ENCODE measurements around the gene IFTAP. TPM values are rescaled to one million over a fixed set of nuclear protein-coding genes. Genes with fewer than 3 reads are reported as not detected.

Gene IFTAP
- total RNA-seq, 1 experiment from 2014 or later, result 4.1 TPM

GRCh38 chr11:36569095-36569494 lies 25.2 kb upstream of the IFTAP start:
- TF ChIP-seq GRHL2 (CRISPR knock-in tag; IDR thresholded peaks at IDR 0.05; ENCODE audit: insufficient replicate concordance, severe bottlenecking) (no peak), ATF1 (CRISPR knock-in tag; IDR thresholded peaks at IDR 0.05) (no peak), NFATC4 (CRISPR knock-in tag; IDR thresholded peaks at IDR 0.05) (no peak), TEAD1 (CRISPR knock-in tag; IDR thresholded peaks at IDR 0.05) (no peak), IRF2 (CRISPR knock-in tag; IDR thresholded peaks at IDR 0.05; ENCODE audit: borderline replicate concordance, low read depth) (no peak), TCF7 (CRISPR knock-in tag; IDR thresholded peaks at IDR 0.05; ENCODE audit: low read depth) (no peak), ZNF219 (CRISPR knock-in tag; IDR thresholded peaks at IDR 0.05; ENCODE audit: borderline replicate concordance) (no peak), NFYB (CRISPR knock-in tag; conservative IDR thresholded peaks at IDR 0.05; ENCODE audit: low read depth) (no peak), JAZF1 (CRISPR knock-in tag; IDR thresholded peaks at IDR 0.05) (no peak)
- TF ChIP-seq, protein P1, sequence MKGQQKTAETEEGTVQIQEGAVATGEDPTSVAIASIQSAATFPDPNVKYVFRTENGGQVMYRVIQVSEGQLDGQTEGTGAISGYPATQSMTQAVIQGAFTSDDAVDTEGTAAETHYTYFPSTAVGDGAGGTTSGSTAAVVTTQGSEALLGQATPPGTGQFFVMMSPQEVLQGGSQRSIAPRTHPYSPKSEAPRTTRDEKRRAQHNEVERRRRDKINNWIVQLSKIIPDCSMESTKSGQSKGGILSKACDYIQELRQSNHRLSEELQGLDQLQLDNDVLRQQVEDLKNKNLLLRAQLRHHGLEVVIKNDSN (CRISPR knock-in tag; IDR thresholded peaks at IDR 0.05), result no peak
- ChIA-PET CTCF (no interaction called here), POLR2A (no interaction called here)
- Mint-ChIP-seq H3K4me1 (no peaks in the 10 kb centered on the region), H3K27ac (no peak overlapping the region), H3K4me3 (no peak overlapping the region), H3K27me3 (ENCODE audit: low read depth) (peaks cover 11% of the 10 kb centered on the region), H3K36me3 (peaks cover 67% of the 10 kb centered on the region), H3K9me3 (peaks cover 81% of the 10 kb centered on the region)
- DNase-seq (ENCODE audit: low spot score) (no peak), ATAC-seq (no peak)

DNA sequence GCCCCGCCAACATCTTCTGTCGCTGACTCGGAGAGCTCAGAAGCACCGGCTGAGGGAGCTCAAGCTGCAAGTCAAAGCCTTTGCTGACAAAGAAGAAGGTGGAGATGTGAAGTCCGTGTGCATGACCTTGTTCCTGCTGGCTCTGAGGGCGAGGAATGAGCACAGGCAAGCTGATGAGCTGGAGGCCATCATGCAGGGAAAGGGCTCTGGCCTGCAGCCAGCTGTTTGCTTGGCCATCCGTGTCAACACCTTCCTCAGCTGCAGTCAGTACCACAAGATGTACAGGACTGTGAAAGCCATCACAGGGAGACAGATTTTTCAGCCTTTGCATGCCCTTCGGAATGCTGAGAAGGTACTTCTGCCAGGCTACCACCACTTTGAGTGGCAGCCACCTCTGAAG lies 19.8 kb upstream of the IFTAP start:
- CTCF ChIA-PET, result no interaction called here
- H3K4me1 Mint-ChIP-seq, result no peaks in the 10 kb centered on the region
- ATAC-seq (no peak), DNase-seq (ENCODE audit: low spot score) (no peak)
- H3K9me3 Mint-ChIP-seq, result peaks cover 80% of the 10 kb centered on the region
- POLR2A ChIA-PET, result no interaction called here
- no peak overlapping the region for H3K4me3 Mint-ChIP-seq
- H3K36me3 Mint-ChIP-seq, result peaks cover 65% of the 10 kb centered on the region
- no peak overlapping the region for H3K27ac Mint-ChIP-seq
- H3K27me3 Mint-ChIP-seq (ENCODE audit: low read depth), result peaks cover 16% of the 10 kb centered on the region
- no peak for TF ChIP-seq SOX15 (CRISPR knock-in tag; IDR thresholded peaks at IDR 0.05)
- TF ChIP-seq MYBL2 (CRISPR knock-in tag; IDR thresholded peaks at IDR 0.05), result no peak
- TF ChIP-seq HMGXB4 (CRISPR knock-in tag; IDR thresholded peaks at IDR 0.05), result no peak
- TF ChIP-seq ZNF232 (CRISPR knock-in tag; IDR thresholded peaks at IDR 0.05), result no peak
- no peak for TF ChIP-seq KAT7 (CRISPR knock-in tag; IDR thresholded peaks at IDR 0.05; ENCODE audit: borderline replicate concordance)
- no peak for TF ChIP-seq ERG (CRISPR knock-in tag; IDR thresholded peaks at IDR 0.05)
- TF ChIP-seq, protein P2, sequence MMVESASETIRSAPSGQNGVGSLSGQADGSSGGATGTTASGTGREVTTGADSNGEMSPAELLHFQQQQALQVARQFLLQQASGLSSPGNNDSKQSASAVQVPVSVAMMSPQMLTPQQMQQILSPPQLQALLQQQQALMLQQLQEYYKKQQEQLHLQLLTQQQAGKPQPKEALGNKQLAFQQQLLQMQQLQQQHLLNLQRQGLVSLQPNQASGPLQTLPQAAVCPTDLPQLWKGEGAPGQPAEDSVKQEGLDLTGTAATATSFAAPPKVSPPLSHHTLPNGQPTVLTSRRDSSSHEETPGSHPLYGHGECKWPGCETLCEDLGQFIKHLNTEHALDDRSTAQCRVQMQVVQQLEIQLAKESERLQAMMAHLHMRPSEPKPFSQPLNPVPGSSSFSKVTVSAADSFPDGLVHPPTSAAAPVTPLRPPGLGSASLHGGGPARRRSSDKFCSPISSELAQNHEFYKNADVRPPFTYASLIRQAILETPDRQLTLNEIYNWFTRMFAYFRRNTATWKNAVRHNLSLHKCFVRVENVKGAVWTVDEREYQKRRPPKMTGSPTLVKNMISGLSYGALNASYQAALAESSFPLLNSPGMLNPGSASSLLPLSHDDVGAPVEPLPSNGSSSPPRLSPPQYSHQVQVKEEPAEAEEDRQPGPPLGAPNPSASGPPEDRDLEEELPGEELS (CRISPR knock-in tag; IDR thresholded peaks at IDR 0.05), result no peak
- TF ChIP-seq, protein P3, sequence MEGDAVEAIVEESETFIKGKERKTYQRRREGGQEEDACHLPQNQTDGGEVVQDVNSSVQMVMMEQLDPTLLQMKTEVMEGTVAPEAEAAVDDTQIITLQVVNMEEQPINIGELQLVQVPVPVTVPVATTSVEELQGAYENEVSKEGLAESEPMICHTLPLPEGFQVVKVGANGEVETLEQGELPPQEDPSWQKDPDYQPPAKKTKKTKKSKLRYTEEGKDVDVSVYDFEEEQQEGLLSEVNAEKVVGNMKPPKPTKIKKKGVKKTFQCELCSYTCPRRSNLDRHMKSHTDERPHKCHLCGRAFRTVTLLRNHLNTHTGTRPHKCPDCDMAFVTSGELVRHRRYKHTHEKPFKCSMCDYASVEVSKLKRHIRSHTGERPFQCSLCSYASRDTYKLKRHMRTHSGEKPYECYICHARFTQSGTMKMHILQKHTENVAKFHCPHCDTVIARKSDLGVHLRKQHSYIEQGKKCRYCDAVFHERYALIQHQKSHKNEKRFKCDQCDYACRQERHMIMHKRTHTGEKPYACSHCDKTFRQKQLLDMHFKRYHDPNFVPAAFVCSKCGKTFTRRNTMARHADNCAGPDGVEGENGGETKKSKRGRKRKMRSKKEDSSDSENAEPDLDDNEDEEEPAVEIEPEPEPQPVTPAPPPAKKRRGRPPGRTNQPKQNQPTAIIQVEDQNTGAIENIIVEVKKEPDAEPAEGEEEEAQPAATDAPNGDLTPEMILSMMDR (IDR thresholded peaks at IDR 0.05), result no peak
- TF ChIP-seq, protein P4, sequence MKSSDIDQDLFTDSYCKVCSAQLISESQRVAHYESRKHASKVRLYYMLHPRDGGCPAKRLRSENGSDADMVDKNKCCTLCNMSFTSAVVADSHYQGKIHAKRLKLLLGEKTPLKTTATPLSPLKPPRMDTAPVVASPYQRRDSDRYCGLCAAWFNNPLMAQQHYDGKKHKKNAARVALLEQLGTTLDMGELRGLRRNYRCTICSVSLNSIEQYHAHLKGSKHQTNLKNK (CRISPR knock-in tag; IDR thresholded peaks at IDR 0.05), result no peak
- TF ChIP-seq, protein P5, sequence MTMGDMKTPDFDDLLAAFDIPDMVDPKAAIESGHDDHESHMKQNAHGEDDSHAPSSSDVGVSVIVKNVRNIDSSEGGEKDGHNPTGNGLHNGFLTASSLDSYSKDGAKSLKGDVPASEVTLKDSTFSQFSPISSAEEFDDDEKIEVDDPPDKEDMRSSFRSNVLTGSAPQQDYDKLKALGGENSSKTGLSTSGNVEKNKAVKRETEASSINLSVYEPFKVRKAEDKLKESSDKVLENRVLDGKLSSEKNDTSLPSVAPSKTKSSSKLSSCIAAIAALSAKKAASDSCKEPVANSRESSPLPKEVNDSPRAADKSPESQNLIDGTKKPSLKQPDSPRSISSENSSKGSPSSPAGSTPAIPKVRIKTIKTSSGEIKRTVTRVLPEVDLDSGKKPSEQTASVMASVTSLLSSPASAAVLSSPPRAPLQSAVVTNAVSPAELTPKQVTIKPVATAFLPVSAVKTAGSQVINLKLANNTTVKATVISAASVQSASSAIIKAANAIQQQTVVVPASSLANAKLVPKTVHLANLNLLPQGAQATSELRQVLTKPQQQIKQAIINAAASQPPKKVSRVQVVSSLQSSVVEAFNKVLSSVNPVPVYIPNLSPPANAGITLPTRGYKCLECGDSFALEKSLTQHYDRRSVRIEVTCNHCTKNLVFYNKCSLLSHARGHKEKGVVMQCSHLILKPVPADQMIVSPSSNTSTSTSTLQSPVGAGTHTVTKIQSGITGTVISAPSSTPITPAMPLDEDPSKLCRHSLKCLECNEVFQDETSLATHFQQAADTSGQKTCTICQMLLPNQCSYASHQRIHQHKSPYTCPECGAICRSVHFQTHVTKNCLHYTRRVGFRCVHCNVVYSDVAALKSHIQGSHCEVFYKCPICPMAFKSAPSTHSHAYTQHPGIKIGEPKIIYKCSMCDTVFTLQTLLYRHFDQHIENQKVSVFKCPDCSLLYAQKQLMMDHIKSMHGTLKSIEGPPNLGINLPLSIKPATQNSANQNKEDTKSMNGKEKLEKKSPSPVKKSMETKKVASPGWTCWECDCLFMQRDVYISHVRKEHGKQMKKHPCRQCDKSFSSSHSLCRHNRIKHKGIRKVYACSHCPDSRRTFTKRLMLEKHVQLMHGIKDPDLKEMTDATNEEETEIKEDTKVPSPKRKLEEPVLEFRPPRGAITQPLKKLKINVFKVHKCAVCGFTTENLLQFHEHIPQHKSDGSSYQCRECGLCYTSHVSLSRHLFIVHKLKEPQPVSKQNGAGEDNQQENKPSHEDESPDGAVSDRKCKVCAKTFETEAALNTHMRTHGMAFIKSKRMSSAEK (CRISPR knock-in tag; IDR thresholded peaks at IDR 0.05; ENCODE audit: borderline replicate concordance), result no peak
- TF ChIP-seq ATF2 (CRISPR knock-in tag; IDR thresholded peaks at IDR 0.05; ENCODE audit: borderline replicate concordance, low read depth), result no peak
- no peak for TF ChIP-seq ESRRA (CRISPR knock-in tag; IDR thresholded peaks at IDR 0.05; ENCODE audit: borderline replicate concordance)
